Measurements from ENCODE around the gene WASF3.

Gene WASF3

GRCh38 chr13:26585136-26585535, 27.7 kb downstream of the WASF3 start:
- no peak for TF ChIP-seq CTCF (conservative IDR thresholded peaks at IDR 0.05; ENCODE audit: low read depth, low read length)

GRCh38 chr13:26587251-26587650, 29.8 kb downstream of the WASF3 start:
- DNase-seq (ENCODE audit: low read depth), result no peak
- no peak for TF ChIP-seq CTCF (conservative IDR thresholded peaks at IDR 0.05; ENCODE audit: low read depth, low read length)

More at GRCh38 chr13:26585136-26585535, 27.7 kb downstream of the WASF3 start:
- DNase-seq (ENCODE audit: low read depth), result no peak
- H3K4me3 ChIP-seq (ENCODE audit: low read length), result no peak overlapping the region

GRCh38 chr13:26589226-26589625, 31.7 kb downstream of the WASF3 start:
- H3K4me3 ChIP-seq (ENCODE audit: low read length), result no peak overlapping the region
- no peak for TF ChIP-seq CTCF (conservative IDR thresholded peaks at IDR 0.05; ENCODE audit: low read depth, low read length)
- DNase-seq (ENCODE audit: low read depth), result no peak

More at GRCh38 chr13:26587251-26587650, 29.8 kb downstream of the WASF3 start:
- H3K4me3 ChIP-seq (ENCODE audit: low read length), result no peak overlapping the region

GRCh38 chr13:26589754-26590153, 32.3 kb downstream of the WASF3 start:
- DNase-seq (ENCODE audit: low read depth), result no peak
- no peak overlapping the region for H3K4me3 ChIP-seq (ENCODE audit: low read length)
- no peak for TF ChIP-seq CTCF (conservative IDR thresholded peaks at IDR 0.05; ENCODE audit: low read depth, low read length)

GRCh38 chr13:26590379-26590778, 32.9 kb downstream of the WASF3 start:
- H3K4me3 ChIP-seq (ENCODE audit: low read length), result no peak overlapping the region
- DNase-seq (ENCODE audit: low read depth), result no peak
- TF ChIP-seq CTCF (conservative IDR thresholded peaks at IDR 0.05; ENCODE audit: low read depth, low read length), result no peak

- no peak for DNase-seq (ENCODE audit: low read depth)
- peak; percentile 5 for TF ChIP-seq CTCF (conservative IDR thresholded peaks at IDR 0.05; ENCODE audit: low read depth, low read length)
- no peak overlapping the region for H3K4me3 ChIP-seq (ENCODE audit: low read length)
Observed at GRCh38 chr13:26590951-26591350, 33.5 kb downstream of the WASF3 start.

GRCh38 chr13:26591672-26592071, 34.2 kb downstream of the WASF3 start:
- no peak for DNase-seq (ENCODE audit: low read depth)
- H3K4me3 ChIP-seq (ENCODE audit: low read length), result no peak overlapping the region
- TF ChIP-seq CTCF (conservative IDR thresholded peaks at IDR 0.05; ENCODE audit: low read depth, low read length), result no peak

Data from retinal pigment epithelial cell (primary cell).